Measurements from ENCODE around the gene ME2. TPM values are rescaled to one million over a fixed set of nuclear protein-coding genes. Genes with fewer than 3 reads are reported as not detected.

ME2 gene
- total RNA-seq, 1 experiment from 2014 or later = 49.4 TPM

- WGBS (ENCODE audit: extremely low coverage, insufficient read length, low lambda C conversion rate) = no CpG with 5 or more reads among the region's 1 CpG
- Histone ChIP-seq H3K27me3 (ENCODE audit: insufficient read depth, low read length) (no peaks in the 10 kb centered on the region), H2BK15ac (ENCODE audit: low read depth, low read length) (no peak overlapping the region), H3K9ac (ENCODE audit: extremely low read depth, insufficient read length, low read length) (no peak overlapping the region), H2BK5ac (ENCODE audit: insufficient read length, low read length) (no peak overlapping the region), H3K56ac (ENCODE audit: insufficient read length, low read depth, low read length) (no peak overlapping the region), H4K5ac (ENCODE audit: insufficient read length, low read depth, low read length) (no peak overlapping the region), H3K4me2 (ENCODE audit: insufficient read depth, insufficient read length, low read length) (no peak overlapping the region), H3K79me2 (ENCODE audit: insufficient read depth, low read length) (no peaks in the 10 kb centered on the region), H2AFZ (ENCODE audit: low read length) (no peak overlapping the region), H3K27ac (ENCODE audit: insufficient read length, low read depth, low read length) (no peak overlapping the region), H4K8ac (replicated peaks; ENCODE audit: insufficient read length, low read depth, low read length) (no peak overlapping the region), H3K23me2 (ENCODE audit: insufficient read length, low read depth, low read length, poor library complexity, severe bottlenecking) (no peaks in the 10 kb centered on the region), H2BK20ac (ENCODE audit: low read depth, low read length, poor library complexity, severe bottlenecking) (no peak overlapping the region), H3K79me1 (ENCODE audit: insufficient read depth, low read depth, low read length, poor library complexity, severe bottlenecking) (no peaks in the 10 kb centered on the region), H2BK12ac (ENCODE audit: insufficient read length, low read depth, low read length) (no peak overlapping the region), H3T11ph (ENCODE audit: low read length) (no peak overlapping the region), H3K4ac (ENCODE audit: low read depth, low read length) (no peak overlapping the region), H3K23ac (ENCODE audit: insufficient read length, low read depth, low read length) (no peak overlapping the region), H3K14ac (ENCODE audit: insufficient read depth, low read length) (no peak overlapping the region), H2BK120ac (ENCODE audit: low read depth, low read length, poor library complexity, severe bottlenecking) (no peak overlapping the region), H2AK5ac (ENCODE audit: insufficient read length, low read length) (no peak overlapping the region), H3K4me1 (ENCODE audit: insufficient read depth, low read length) (no peaks in the 10 kb centered on the region), H4K20me1 (ENCODE audit: control insufficient read depth, insufficient read depth, insufficient read length) (no peaks in the 10 kb centered on the region), H3K9me3 (ENCODE audit: control insufficient read depth, low read depth, low read length) (no peaks in the 10 kb centered on the region), H4K91ac (ENCODE audit: insufficient read length, low read depth, low read length) (no peak overlapping the region), H3K18ac (ENCODE audit: insufficient read length, low read depth, low read length) (no peak overlapping the region)
- H3K4me1 Mint-ChIP-seq = no peaks in the 10 kb centered on the region
- no peak for DNase-seq
- H3K27me3 Mint-ChIP-seq (ENCODE audit: low read depth) = no peaks in the 10 kb centered on the region
- H3K9me3 Mint-ChIP-seq = no peaks in the 10 kb centered on the region
- H3K27ac Mint-ChIP-seq = no peak overlapping the region
- no peak overlapping the region for H3K4me3 Mint-ChIP-seq
- TF ChIP-seq, protein P1, sequence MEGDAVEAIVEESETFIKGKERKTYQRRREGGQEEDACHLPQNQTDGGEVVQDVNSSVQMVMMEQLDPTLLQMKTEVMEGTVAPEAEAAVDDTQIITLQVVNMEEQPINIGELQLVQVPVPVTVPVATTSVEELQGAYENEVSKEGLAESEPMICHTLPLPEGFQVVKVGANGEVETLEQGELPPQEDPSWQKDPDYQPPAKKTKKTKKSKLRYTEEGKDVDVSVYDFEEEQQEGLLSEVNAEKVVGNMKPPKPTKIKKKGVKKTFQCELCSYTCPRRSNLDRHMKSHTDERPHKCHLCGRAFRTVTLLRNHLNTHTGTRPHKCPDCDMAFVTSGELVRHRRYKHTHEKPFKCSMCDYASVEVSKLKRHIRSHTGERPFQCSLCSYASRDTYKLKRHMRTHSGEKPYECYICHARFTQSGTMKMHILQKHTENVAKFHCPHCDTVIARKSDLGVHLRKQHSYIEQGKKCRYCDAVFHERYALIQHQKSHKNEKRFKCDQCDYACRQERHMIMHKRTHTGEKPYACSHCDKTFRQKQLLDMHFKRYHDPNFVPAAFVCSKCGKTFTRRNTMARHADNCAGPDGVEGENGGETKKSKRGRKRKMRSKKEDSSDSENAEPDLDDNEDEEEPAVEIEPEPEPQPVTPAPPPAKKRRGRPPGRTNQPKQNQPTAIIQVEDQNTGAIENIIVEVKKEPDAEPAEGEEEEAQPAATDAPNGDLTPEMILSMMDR (conservative IDR thresholded peaks at IDR 0.05) = no peak
- peaks cover 6 to 22% (median 17%) of the 10 kb centered on the region in 3 experiments; a peak in 6 of 7 replicates for H3K36me3 Mint-ChIP-seq (ENCODE audit: insufficient read depth in 1 of 3, low read depth in 3 of 3)
These were observed 69.0 kb downstream of the ME2 start for GRCh38 chr18:50947899-50948298.

Measured in H9 (cell line).